ENCODE data around the gene RPS8. TPM values are rescaled to one million over a fixed set of nuclear protein-coding genes. Genes with fewer than 3 reads are reported as not detected.
A peak's percentile ranks its signal among the peaks of the same experiment; 100 is the strongest.
"Not testable (repeated sequence)": the region's sequence is repeated elsewhere in the genome, so short reads cannot be mapped to it uniquely, and the experiment has no call there.

The RPS8 gene
- total RNA-seq, 1 experiment from 2014 or later, result 4,339 TPM

DNA sequence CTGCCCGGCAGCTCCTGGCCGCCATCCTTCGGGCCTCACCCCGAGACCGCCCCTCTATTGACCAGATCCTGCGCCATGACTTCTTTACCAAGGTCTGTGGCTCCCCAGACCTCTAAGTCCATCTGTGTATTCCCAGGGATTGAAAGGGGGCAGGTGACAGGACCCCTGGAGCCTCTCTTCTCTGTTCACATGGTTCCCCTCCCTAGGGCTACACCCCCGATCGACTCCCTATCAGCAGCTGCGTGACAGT is 27.6 kb downstream of the RPS8 start:
- no peak for DNase-seq (ENCODE audit: low spot score)

- DNase-seq (ENCODE audit: low spot score), result no peak
These were observed 28.2 kb downstream of the RPS8 start for GRCh38 chr1:44803312-44804095.

GRCh38 chr1:44805311-44806024 is 30.1 kb downstream of the RPS8 start:
- no peak for DNase-seq (ENCODE audit: low spot score)

GRCh38 chr1:44806025-44806703 is 30.8 kb downstream of the RPS8 start:
- no peak for DNase-seq (ENCODE audit: low spot score)

DNA sequence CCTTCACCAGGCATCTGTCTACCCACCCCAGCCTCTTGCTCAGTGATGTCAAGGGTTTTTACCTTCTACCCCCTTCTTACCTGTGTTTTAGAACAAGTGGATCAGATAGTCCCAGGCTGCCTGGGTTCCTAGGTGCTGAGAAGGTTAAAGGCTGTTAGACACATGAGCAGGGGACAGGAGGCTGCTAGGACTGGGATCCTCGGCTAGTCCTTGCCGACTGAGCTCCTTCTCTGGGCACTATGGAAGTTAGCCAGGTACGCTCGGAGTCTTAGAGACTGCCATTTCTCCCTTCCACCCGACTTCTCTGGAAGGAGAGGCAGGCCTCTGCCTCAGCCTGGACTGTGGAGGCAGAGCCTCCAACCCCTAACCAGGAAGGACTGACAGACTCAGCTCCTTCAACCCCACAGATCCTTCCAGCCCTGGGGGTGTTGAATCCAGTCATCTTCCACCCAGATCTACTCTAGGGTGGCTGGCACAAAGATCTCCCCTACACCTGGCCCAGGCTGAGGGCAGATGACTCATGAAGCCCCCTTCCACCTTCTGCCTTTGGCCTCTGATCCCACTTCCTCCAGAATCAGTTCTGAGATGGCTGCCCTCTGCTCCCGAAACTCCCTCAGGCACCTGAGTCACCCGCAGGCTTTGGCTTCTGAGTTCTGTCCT is 31.5 kb downstream of the RPS8 start, which contains the start of gene DYNLT4:
TSS of gene DYNLT4 (minus strand) at position 648 of the 660 bp plus-strand sequence. CDS start 683 bp downstream, outside the sequence.
- DNase-seq (ENCODE audit: low spot score), result no peak

DNA sequence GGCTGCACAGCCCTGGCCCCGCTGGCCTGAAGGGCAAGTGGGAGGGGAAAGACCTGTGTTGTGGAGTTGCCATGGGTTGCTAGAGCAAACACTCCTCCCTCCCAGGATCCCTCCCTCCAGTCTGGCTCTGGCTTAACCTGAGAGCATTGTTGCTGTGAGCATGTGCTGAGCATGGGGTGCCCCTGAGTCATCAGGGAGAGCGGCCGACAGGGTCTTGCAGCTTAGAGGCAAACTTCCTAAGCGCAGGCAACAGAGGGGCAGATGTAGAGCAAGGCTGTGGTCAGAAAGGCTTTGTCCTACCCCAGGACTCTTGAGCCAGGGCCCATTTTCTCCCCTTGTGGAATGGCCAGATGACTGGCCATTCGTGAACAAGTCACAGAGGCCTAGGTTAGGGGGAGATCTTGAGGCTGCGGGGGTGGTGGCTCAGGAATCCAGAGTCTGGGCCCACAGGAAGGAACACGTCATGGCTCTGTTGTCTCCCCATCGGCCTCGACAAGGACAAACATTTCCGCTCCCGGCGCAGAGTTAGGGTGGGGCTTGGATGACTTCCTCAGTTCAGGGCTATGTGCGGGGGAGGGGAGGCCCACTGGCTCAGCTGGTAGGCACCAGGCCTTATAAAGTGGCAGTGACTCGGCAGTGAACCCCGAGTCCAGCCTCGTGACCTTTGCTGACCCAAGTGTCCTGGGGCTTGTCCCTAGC is 32.2 kb downstream of the RPS8 start:
- peak; percentile 99 for DNase-seq (ENCODE audit: low spot score)

- peak; percentile 91 for DNase-seq (ENCODE audit: low spot score)
These were observed 33.0 kb downstream of the RPS8 start, which contains the start of gene BTBD19 for GRCh38 chr1:44808063-44808937. TSS of gene BTBD19 (plus strand) at chr1:44808523. CDS start at chr1:44808821, 298 bp downstream.

GRCh38 chr1:44808938-44809917 is 33.9 kb downstream of the RPS8 start:
- DNase-seq (ENCODE audit: low spot score), result peak; percentile 63

DNA sequence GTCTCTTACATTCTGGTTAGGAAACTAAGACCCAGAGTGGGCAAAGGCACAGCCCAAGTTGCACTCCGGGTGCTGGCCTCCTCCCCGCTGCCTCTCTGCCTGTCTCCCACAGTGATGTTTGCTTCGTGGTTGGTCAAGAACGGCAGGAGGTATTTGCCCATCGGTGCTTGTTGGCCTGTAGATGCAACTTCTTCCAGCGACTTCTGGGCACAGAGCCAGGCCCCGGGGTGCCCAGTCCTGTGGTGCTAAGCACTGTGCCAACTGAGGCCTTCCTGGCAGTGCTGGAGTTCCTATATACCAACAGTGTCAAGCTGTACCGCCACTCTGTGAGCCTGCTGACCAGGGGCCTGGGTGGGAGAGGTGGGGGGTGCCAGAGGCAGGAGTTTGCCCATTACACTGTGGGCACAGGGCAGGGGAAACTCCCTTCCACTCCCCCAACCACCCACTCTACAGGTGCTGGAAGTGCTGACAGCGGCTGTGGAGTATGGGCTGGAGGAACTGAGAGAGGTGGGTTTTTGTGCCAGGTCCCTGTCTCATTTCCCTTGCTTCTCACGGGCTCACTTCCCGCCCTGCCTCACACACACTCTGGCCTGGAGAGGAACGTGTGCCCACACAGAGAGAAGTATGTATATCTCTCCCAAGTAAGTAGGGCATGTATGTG is 34.9 kb downstream of the RPS8 start:
- DNase-seq (ENCODE audit: low spot score), result peak; percentile 74

GRCh38 chr1:44810762-44811105 is 35.4 kb downstream of the RPS8 start:
- DNase-seq (ENCODE audit: low spot score), result not testable (repeated sequence)

DNA sequence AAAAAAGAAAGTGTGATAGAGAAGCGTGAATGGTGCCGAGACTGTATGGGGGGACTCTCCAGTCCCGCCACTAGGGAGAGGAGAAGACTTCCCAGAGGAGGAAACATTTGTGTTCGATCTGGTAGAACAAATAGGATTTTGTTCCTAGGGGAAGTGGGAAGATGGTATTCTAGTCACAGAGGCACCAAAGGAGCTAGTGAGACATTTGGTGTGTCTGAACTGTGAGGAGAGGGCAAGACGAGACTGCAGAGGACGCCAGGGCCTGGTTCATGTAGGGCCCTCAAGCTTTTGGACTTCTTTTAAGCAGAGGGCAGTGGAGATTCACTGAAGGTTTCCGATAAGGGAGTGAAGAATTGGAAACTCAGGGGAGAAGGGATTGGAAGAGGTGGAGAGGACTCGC is 35.9 kb downstream of the RPS8 start:
- DNase-seq (ENCODE audit: low spot score), result no peak

GRCh38 chr1:44812822-44813543 is 37.6 kb downstream of the RPS8 start:
- DNase-seq (ENCODE audit: low spot score), result no peak

GRCh38 chr1:44815926-44816325 is 40.6 kb downstream of the RPS8 start:
- not testable (repeated sequence) for DNase-seq (ENCODE audit: low spot score)

DNA sequence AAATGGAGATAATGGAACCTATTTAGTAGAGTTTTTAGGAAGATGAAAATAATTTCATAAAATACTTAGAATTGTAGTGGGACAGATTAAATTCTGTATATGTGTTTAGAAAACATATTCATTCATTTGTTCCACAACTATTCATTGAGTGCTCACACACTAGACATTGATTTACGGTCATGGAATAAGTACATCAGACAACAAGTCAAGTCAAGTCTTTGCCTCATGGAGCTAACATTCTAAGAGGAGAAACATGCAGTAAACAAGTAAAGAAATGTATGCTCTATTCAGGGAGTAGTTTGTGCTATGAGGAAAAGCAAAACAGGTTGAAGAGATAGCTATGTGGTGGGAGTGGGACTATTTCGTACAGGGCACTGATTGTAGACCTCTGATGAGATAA is 42.0 kb downstream of the RPS8 start:
- DNase-seq (ENCODE audit: low spot score), result no peak

GRCh38 chr1:44817771-44818495 is 42.6 kb downstream of the RPS8 start:
- DNase-seq (ENCODE audit: low spot score), result no peak

- DNase-seq (ENCODE audit: low spot score), result peak; percentile 81
These were observed 43.9 kb downstream of the RPS8 start for GRCh38 chr1:44819196-44819607.

GRCh38 chr1:44819608-44820327 is 44.4 kb downstream of the RPS8 start:
- DNase-seq (ENCODE audit: low spot score), result peak; percentile 81
